Gastrocnemius medialis (tissue), 4 donors: ENCODE measurements around the gene MPPED1.

Source experiments
- CTCF ChIP-seq, 5 experiments: fragments of 450-650 bp in 3 of 5; fragments of 200-600 bp in 2 of 5; sonication (generic) in 2 of 5; IDR thresholded peaks in 4 of 5; conservative IDR thresholded peaks in 1 of 5; 1 replicate in 4 of 5; 2 replicates in 1 of 5; pipeline ENCODE4 v1.5.1; 2016 to 2019; ENCODE audit warnings: antibody characterized with exemption in 5 of 5, mild to moderate bottlenecking in 3 of 5, moderate library complexity in 3 of 5
- POLR2A ChIP-seq, 2 donors: fragments of 450-650 bp; IDR thresholded peaks; one replicate each; pipeline ENCODE4 v1.6.1; 2017; ENCODE audit warnings: antibody characterized with exemption in 2 of 2, mild to moderate bottlenecking in 2 of 2, moderate library complexity in 2 of 2

GRCh38 chr22:43398910-43399309 lies 12.9 kb upstream of the MPPED1 start:
- TF ChIP-seq CTCF (IDR thresholded peaks at IDR 0.05 in 4 of 5, conservative IDR thresholded peaks at IDR 0.05 in 1 of 5) (no peak), POLR2A (IDR thresholded peaks at IDR 0.05) (no peak)
